Superior temporal gyrus (tissue), 1 donor: ENCODE measurements around the gene MTRFR.
"Not testable (repeated sequence)": the region's sequence is repeated elsewhere in the genome, so short reads cannot be mapped to it uniquely, and the experiment has no call there.

Experiments
- DNase-seq: peaks from one replicate; pipeline ENCODE4 v3.0.0-alpha.2; 2016; ENCODE audit errors: extremely low spot score

The MTRFR gene

GRCh38 chr12:123232807-123233504 is at the start of gene MTRFR, which contains the start of gene MPHOSPH9:
TSS of gene MTRFR (plus strand) at chr12:123233436. CDS start at chr12:123253675, 20,239 bp downstream.
TSS of gene MPHOSPH9 (minus strand) at chr12:123233141. CDS start at chr12:123230364, 2,777 bp downstream.
- peak; percentile 100 for DNase-seq

GRCh38 chr12:123187637-123188036 is 45.6 kb upstream of the MTRFR start:
- DNase-seq, result no peak

- no peak for DNase-seq
These were observed 33.3 kb upstream of the MTRFR start for GRCh38 chr12:123199936-123200335.

- DNase-seq, result no peak
These were observed 32.8 kb upstream of the MTRFR start for GRCh38 chr12:123200414-123200813.

GRCh38 chr12:123206794-123207193 is 26.4 kb upstream of the MTRFR start:
- DNase-seq, result not testable (repeated sequence)

- not testable (repeated sequence) for DNase-seq
These were observed 25.4 kb upstream of the MTRFR start for GRCh38 chr12:123207815-123208214.

GRCh38 chr12:123223241-123223668 is 10.0 kb upstream of the MTRFR start:
- no peak for DNase-seq

- DNase-seq, result no peak
These were observed 7.8 kb upstream of the MTRFR start for GRCh38 chr12:123225443-123225842.

GRCh38 chr12:123227581-123228258 is 5.5 kb upstream of the MTRFR start:
- no peak for DNase-seq

GRCh38 chr12:123229051-123229450 is 4.2 kb upstream of the MTRFR start:
- no peak for DNase-seq

GRCh38 chr12:123231931-123232330 is 1.3 kb upstream of the MTRFR start:
- no peak for DNase-seq

- no peak for DNase-seq
These were observed 797 bp upstream of the MTRFR start for GRCh38 chr12:123232472-123232806.

GRCh38 chr12:123233505-123234308 is 471 bp downstream of the MTRFR start:
- DNase-seq, result no peak

GRCh38 chr12:123237646-123238329 is 4.6 kb downstream of the MTRFR start:
- peak; percentile 81 for DNase-seq

- DNase-seq, result no peak
These were observed 5.1 kb downstream of the MTRFR start for GRCh38 chr12:123238330-123238682.

GRCh38 chr12:123238961-123239360 is 5.7 kb downstream of the MTRFR start:
- no peak for DNase-seq

GRCh38 chr12:123242116-123242904 is 9.1 kb downstream of the MTRFR start:
- DNase-seq, result no peak

- DNase-seq, result no peak
These were observed 10.5 kb downstream of the MTRFR start for GRCh38 chr12:123243671-123244262.

GRCh38 chr12:123245678-123246077 is 12.4 kb downstream of the MTRFR start:
- no peak for DNase-seq

GRCh38 chr12:123248129-123248528 is 14.9 kb downstream of the MTRFR start:
- DNase-seq, result not testable (repeated sequence)
